ENCODE measurements around the gene SMURF2. TPM values are rescaled to one million over a fixed set of nuclear protein-coding genes. Genes with fewer than 3 reads are reported as not detected.

Gene SMURF2
- total RNA-seq, 1 experiment from 2014 or later: 127 TPM

DNA sequence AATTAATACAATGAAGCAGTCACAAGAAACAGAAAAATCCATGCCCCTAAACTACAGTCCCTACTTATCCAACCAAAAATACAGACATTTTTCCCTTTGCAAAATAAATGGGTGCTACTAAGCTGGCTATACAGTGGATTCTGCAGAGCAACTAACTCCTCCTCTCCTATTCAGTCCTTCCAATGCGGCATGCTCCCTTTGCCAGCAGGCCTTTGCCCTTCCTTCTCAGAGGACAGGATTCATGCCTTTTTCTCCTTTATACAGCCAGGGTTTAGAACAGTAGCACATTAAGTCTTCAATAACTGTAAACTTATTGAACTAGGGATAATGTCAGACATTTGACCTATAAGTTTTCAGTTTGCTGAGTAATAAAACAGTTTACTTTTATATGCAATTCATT lies 70.2 kb downstream of the SMURF2 start:
- ATAC-seq: no peak
- DNase-seq (ENCODE audit: low read depth, low spot score): no peak
- ChIA-PET RAD21 (ENCODE audit: low non-redundant PET in 1 of 2, low total read pairs in 2 of 2, uncharacterized antibody in 2 of 2, unreplicated experiment in 2 of 2) (no interaction called here), POLR2A (no interaction called here), CTCF (no interaction called here)
- Histone ChIP-seq H3K36me3 (ENCODE audit: control insufficient read depth in 1 of 2, insufficient read depth in 2 of 2, low read length in 2 of 2) (peaks cover 59 to 68% of the 10 kb centered on the region in 2 experiments), H3K27ac (ENCODE audit: low read depth, low read length) (no peak overlapping the region), H3K4me2 (ENCODE audit: low read length) (no peak overlapping the region), H4K20me1 (ENCODE audit: insufficient read depth) (peaks cover 27% of the 10 kb centered on the region), H3K4me1 (ENCODE audit: control insufficient read depth in 1 of 2, insufficient read depth in 2 of 2, low read length in 2 of 2) (no peaks in the 10 kb centered on the region), H3K9ac (ENCODE audit: low read length) (no peak overlapping the region), H3K9me2 (ENCODE audit: insufficient read depth) (no peaks in the 10 kb centered on the region), H3K27me3 (ENCODE audit: insufficient read depth, low read length) (no peaks in the 10 kb centered on the region), H2AFZ (ENCODE audit: low read depth, low read length, poor library complexity, severe bottlenecking) (no peak overlapping the region), H3K79me2 (ENCODE audit: insufficient read depth, low read length) (peaks cover 93% of the 10 kb centered on the region), H3K9me3 (ENCODE audit: control insufficient read depth in 1 of 2, insufficient read depth in 1 of 2, low read depth in 1 of 2, low read length in 2 of 2) (no peaks in the 10 kb centered on the region), H3K4me3 (replicated peaks in 1 of 2; ENCODE audit: low read depth in 1 of 2, low read length in 2 of 2) (no peak overlapping the region)
- intact Hi-C loops (cut with micrococcal nuclease): no loop called here
- TF ChIP-seq, protein P1, sequence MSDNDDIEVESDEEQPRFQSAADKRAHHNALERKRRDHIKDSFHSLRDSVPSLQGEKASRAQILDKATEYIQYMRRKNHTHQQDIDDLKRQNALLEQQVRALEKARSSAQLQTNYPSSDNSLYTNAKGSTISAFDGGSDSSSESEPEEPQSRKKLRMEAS (IDR thresholded peaks at IDR 0.05): 0 out of 2 replicates have a peak, but pooled peaks have one; percentile 5
- TF ChIP-seq YY1 (IDR thresholded peaks at IDR 0.05; ENCODE audit: extremely low read depth, insufficient replicate concordance, low read depth, low read length): no peak
- TF ChIP-seq CBX3 (IDR thresholded peaks at IDR 0.05; ENCODE audit: low read depth): no peak
- BruUV-seq (replicated peaks): no TSS peak

DNA sequence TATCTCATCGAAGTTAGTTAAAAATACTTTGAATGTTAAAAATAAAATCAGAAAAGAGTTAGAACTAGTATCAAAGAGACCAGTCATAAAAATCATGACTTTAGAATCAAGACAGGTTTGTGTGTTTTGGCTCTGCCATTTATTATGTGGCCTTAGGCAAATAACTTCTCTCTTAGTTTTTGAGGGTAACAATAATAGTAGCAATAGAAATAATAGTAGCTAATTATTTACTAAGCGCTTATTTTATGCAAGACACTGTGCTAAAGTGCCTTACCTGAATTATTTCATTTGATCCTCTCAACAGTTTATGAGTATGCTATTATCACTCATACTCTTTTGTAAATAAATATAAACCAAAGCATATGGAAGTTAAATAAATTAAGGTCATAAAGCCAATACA lies 77.0 kb downstream of the SMURF2 start:
- Histone ChIP-seq H4K20me1 (ENCODE audit: insufficient read depth) (peaks cover 30% of the 10 kb centered on the region; the same call in 1 of the 2 replicates), H3K9me3 (ENCODE audit: control insufficient read depth in 1 of 2, insufficient read depth in 1 of 2, low read depth in 1 of 2, low read length in 2 of 2) (no peaks in the 10 kb centered on the region), H3K4me3 (replicated peaks in 1 of 2; ENCODE audit: low read depth in 1 of 2, low read length in 2 of 2) (no peak overlapping the region), H3K36me3 (ENCODE audit: control insufficient read depth in 1 of 2, insufficient read depth in 2 of 2, low read length in 2 of 2) (peaks cover 58 to 64% of the 10 kb centered on the region in 2 experiments), H3K9me2 (ENCODE audit: insufficient read depth) (no peaks in the 10 kb centered on the region), H3K4me1 (ENCODE audit: control insufficient read depth in 1 of 2, insufficient read depth in 2 of 2, low read length in 2 of 2) (no peaks in the 10 kb centered on the region), H3K79me2 (ENCODE audit: insufficient read depth, low read length) (peaks cover 74% of the 10 kb centered on the region), H2AFZ (ENCODE audit: low read depth, low read length, poor library complexity, severe bottlenecking) (no peak overlapping the region), H3K9ac (ENCODE audit: low read length) (no peak overlapping the region), H3K27me3 (ENCODE audit: insufficient read depth, low read length) (no peaks in the 10 kb centered on the region), H3K4me2 (ENCODE audit: low read length) (no peak overlapping the region), H3K27ac (ENCODE audit: low read depth, low read length) (no peak overlapping the region)
- ATAC-seq (no peak), DNase-seq (ENCODE audit: low read depth, low spot score) (no peak)
- POLR2A ChIA-PET: no interaction called here
- TF ChIP-seq, protein P2, sequence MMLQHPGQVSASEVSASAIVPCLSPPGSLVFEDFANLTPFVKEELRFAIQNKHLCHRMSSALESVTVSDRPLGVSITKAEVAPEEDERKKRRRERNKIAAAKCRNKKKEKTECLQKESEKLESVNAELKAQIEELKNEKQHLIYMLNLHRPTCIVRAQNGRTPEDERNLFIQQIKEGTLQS (IDR thresholded peaks at IDR 0.05): no peak
- TF ChIP-seq RAD21 (IDR thresholded peaks at IDR 0.05; ENCODE audit: low read depth) (no peak), CBX3 (IDR thresholded peaks at IDR 0.05; ENCODE audit: low read depth) (no peak), SIN3A (IDR thresholded peaks at IDR 0.05; ENCODE audit: low read depth) (no peak), ELF1 (IDR thresholded peaks at IDR 0.05; ENCODE audit: borderline replicate concordance, low read depth) (no peak), POLR2AphosphoS5 (IDR thresholded peaks at IDR 0.05; ENCODE audit: low read depth, low read length) (no peak), ZNF274 (IDR thresholded peaks at IDR 0.05; ENCODE audit: low read depth, low read length) (no peak)
- RAD21 ChIA-PET (ENCODE audit: low non-redundant PET in 1 of 2, low total read pairs in 2 of 2, uncharacterized antibody in 2 of 2, unreplicated experiment in 2 of 2): no interaction called here
- no TSS peak for BruUV-seq (replicated peaks)
- intact Hi-C loops (cut with micrococcal nuclease): no loop called here
- CTCF ChIA-PET: no interaction called here

All from HCT116 (cell line).